ENCODE results near the gene SPATS2. TPM values are rescaled to one million over a fixed set of nuclear protein-coding genes. Genes with fewer than 3 reads are reported as not detected.

The SPATS2 gene
- total and polyA plus RNA-seq, 2 donors (not counting 1 experiment from before 2014, with no cell fraction given): 22.1 to 43.6 TPM

DNA sequence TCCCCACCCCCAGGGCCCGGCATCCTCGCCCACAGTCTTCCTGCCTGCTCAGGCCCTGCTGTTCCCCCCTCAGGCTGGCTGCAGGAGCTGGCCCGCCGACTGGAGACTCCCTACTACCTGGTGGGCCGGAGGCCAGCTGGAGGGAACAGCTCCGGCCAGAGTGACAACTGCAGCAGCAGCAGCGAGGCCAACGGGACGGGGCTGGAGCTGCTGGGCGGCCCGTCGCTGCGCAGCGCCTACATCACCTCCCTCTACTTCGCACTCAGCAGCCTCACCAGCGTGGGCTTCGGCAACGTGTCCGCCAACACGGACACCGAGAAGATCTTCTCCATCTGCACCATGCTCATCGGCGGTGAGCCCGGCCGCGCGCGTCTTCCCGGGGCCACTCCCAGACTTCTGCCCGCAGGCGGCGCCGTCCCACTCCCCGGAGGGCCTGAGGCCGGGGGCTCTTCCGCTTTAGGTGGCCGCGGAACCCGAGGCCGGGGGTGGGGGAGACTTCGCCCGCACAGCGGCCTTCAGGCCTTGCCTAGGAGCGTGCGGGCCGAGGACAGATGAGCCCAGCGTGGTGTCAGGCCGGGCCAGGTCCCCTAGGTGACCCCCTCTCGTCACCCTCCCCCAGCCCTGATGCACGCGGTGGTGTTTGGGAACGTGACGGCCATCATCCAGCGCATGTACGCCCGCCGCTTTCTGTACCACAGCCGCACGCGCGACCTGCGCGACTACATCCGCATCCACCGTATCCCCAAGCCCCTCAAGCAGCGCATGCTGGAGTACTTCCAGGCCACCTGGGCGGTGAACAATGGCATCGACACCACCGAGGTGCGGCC lies 181.8 kb downstream of the SPATS2 start:
- Histone ChIP-seq H3K79me2 (ENCODE audit: control insufficient read depth, insufficient read depth, low read length) (no peaks in the 10 kb centered on the region), H3K9me3 (ENCODE audit: control insufficient read depth, insufficient read depth, low read depth, low read length) (no peaks in the 10 kb centered on the region), H2AFZ (ENCODE audit: low read length) (peak overlapping the region; percentile 73), H4K20me1 (ENCODE audit: control insufficient read depth, extremely low read depth, insufficient read depth, low read length) (no peaks in the 10 kb centered on the region), H3K27ac (ENCODE audit: insufficient read depth, low read length) (no peak overlapping the region), H3K27me3 (ENCODE audit: control insufficient read depth, insufficient read depth, low read length) (peaks cover 32% of the 10 kb centered on the region), H3K4me3 (replicated peaks in 1 of 4; ENCODE audit: control extremely low read depth in 1 of 4, insufficient read depth in 1 of 4, low read depth in 3 of 4, low read length in 4 of 4) (peak overlapping the region in 2 of 4 experiments; percentile 16 to 44), H3K36me3 (ENCODE audit: control insufficient read depth, insufficient read depth, low read length) (no peaks in the 10 kb centered on the region), H3K4me1 (ENCODE audit: control insufficient read depth, extremely low read depth, insufficient read depth, low read length) (no peaks in the 10 kb centered on the region), H3K9ac (ENCODE audit: insufficient read depth, low read length) (no peak overlapping the region), H3K4me2 (ENCODE audit: extremely low read depth, insufficient read depth, low read length) (peak overlapping the region; percentile 83)
- TF ChIP-seq CTCF (conservative IDR thresholded peaks at IDR 0.05 in 1 of 2, IDR thresholded peaks at IDR 0.05 in 1 of 2; ENCODE audit: low read depth in 1 of 2, low read length in 2 of 2) (peak; percentile 25 to 34), EZH2 (IDR thresholded peaks at IDR 0.05; ENCODE audit: low read length, missing control alignments) (peak; percentile 65)
- peak; percentile 20 to 28 for DNase-seq (ENCODE audit: low read depth in 2 of 2)

- no peaks in the 10 kb centered on the region for H3K79me2 ChIP-seq (ENCODE audit: control insufficient read depth, insufficient read depth, low read length)
- no peaks in the 10 kb centered on the region for H3K9me3 ChIP-seq (ENCODE audit: control insufficient read depth, insufficient read depth, low read depth, low read length)
- H3K4me2 ChIP-seq (ENCODE audit: extremely low read depth, insufficient read depth, low read length): no peak overlapping the region
- no peak for TF ChIP-seq EZH2 (IDR thresholded peaks at IDR 0.05; ENCODE audit: low read length, missing control alignments)
- no peak for TF ChIP-seq CTCF (conservative IDR thresholded peaks at IDR 0.05 in 1 of 2, IDR thresholded peaks at IDR 0.05 in 1 of 2; ENCODE audit: low read depth in 1 of 2, low read length in 2 of 2)
- no peaks in the 10 kb centered on the region for H3K36me3 ChIP-seq (ENCODE audit: control insufficient read depth, insufficient read depth, low read length)
- DNase-seq (ENCODE audit: low read depth in 2 of 2): no peak
- no peak overlapping the region for H2AFZ ChIP-seq (ENCODE audit: low read length)
- H3K4me3 ChIP-seq (replicated peaks in 1 of 4; ENCODE audit: control extremely low read depth in 1 of 4, insufficient read depth in 1 of 4, low read depth in 3 of 4, low read length in 4 of 4): no peak overlapping the region
- no peaks in the 10 kb centered on the region for H4K20me1 ChIP-seq (ENCODE audit: control insufficient read depth, extremely low read depth, insufficient read depth, low read length)
- no peak overlapping the region for H3K27ac ChIP-seq (ENCODE audit: insufficient read depth, low read length)
- H3K4me1 ChIP-seq (ENCODE audit: control insufficient read depth, extremely low read depth, insufficient read depth, low read length): no peaks in the 10 kb centered on the region
- H3K9ac ChIP-seq (ENCODE audit: insufficient read depth, low read length): no peak overlapping the region
- H3K27me3 ChIP-seq (ENCODE audit: control insufficient read depth, insufficient read depth, low read length): peaks cover 32% of the 10 kb centered on the region
These were observed 182.8 kb downstream of the SPATS2 start for GRCh38 chr12:49549735-49550692.

DNA sequence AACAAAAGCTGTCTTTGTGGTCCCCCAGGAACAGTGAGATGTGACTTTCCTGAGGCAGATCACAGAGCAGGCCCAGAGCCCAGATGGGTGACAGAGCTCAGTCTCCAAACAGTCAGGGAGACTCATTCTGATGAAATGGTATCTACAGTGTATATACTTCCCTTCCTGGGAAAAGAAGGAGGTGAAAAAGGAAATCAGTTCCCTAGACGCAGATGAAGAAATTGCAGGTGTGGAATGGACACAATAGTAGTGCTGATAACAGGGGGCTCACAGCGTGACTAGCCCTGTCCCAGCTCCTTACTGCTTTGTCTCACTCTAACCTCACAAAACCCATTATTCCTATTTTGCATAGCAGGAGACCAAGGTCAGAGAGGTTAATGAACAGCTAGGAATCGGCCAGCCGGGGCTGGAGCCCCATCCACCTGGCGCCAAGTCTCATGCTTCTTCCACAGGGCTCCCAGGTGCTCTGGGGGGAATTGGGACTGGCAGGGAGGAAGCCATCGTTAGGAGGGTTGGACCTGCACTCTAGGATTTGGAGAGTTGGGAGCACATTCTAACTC lies 183.5 kb downstream of the SPATS2 start:
- no peaks in the 10 kb centered on the region for H3K79me2 ChIP-seq (ENCODE audit: control insufficient read depth, insufficient read depth, low read length)
- no peak overlapping the region for H3K27ac ChIP-seq (ENCODE audit: insufficient read depth, low read length)
- DNase-seq (ENCODE audit: low read depth in 2 of 2): no peak
- no peak overlapping the region for H3K4me3 ChIP-seq (replicated peaks in 1 of 4; ENCODE audit: control extremely low read depth in 1 of 4, insufficient read depth in 1 of 4, low read depth in 3 of 4, low read length in 4 of 4)
- H4K20me1 ChIP-seq (ENCODE audit: control insufficient read depth, extremely low read depth, insufficient read depth, low read length): no peaks in the 10 kb centered on the region
- H3K9ac ChIP-seq (ENCODE audit: insufficient read depth, low read length): no peak overlapping the region
- TF ChIP-seq CTCF (conservative IDR thresholded peaks at IDR 0.05 in 1 of 2, IDR thresholded peaks at IDR 0.05 in 1 of 2; ENCODE audit: low read depth in 1 of 2, low read length in 2 of 2) (no peak), EZH2 (IDR thresholded peaks at IDR 0.05; ENCODE audit: low read length, missing control alignments) (no peak)
- no peaks in the 10 kb centered on the region for H3K36me3 ChIP-seq (ENCODE audit: control insufficient read depth, insufficient read depth, low read length)
- H3K4me1 ChIP-seq (ENCODE audit: control insufficient read depth, extremely low read depth, insufficient read depth, low read length): no peaks in the 10 kb centered on the region
- peaks cover 32% of the 10 kb centered on the region for H3K27me3 ChIP-seq (ENCODE audit: control insufficient read depth, insufficient read depth, low read length)
- no peaks in the 10 kb centered on the region for H3K9me3 ChIP-seq (ENCODE audit: control insufficient read depth, insufficient read depth, low read depth, low read length)
- no peak overlapping the region for H2AFZ ChIP-seq (ENCODE audit: low read length)
- H3K4me2 ChIP-seq (ENCODE audit: extremely low read depth, insufficient read depth, low read length): no peak overlapping the region
